Endothelial cell (in vitro differentiated cells): ENCODE measurements around the gene PHACTR2. TPM values are rescaled to one million over a fixed set of nuclear protein-coding genes. Genes with fewer than 3 reads are reported as not detected.
"Not testable (repeated sequence)": the region's sequence is repeated elsewhere in the genome, so short reads cannot be mapped to it uniquely, and the experiment has no call there.

ENCODE experiments used
- DNase-seq: peaks from one replicate; pipeline ENCODE4 v3.0.0; 2021; ENCODE audit warnings: low spot score
- H3K27ac Mint-ChIP-seq: one replicate; pipeline ENCODE4 v1.8.0; 2021; ENCODE audit warnings: mixed read lengths, inconsistent platforms; ENCODE audit not compliant: unreplicated experiment
- H3K27me3 Mint-ChIP-seq: one replicate; pipeline ENCODE4 v1.8.0; 2021; ENCODE audit warnings: mild to moderate bottlenecking, moderate library complexity, mixed read lengths, inconsistent platforms; ENCODE audit not compliant: unreplicated experiment
- H3K36me3 Mint-ChIP-seq: one replicate; pipeline ENCODE4 v1.8.0; 2021; ENCODE audit warnings: mild to moderate bottlenecking, low read depth, mixed read lengths, inconsistent platforms; ENCODE audit not compliant: unreplicated experiment
- H3K4me1 Mint-ChIP-seq: one replicate; pipeline ENCODE4 v1.8.0; 2021; ENCODE audit warnings: mild to moderate bottlenecking, mixed read lengths, inconsistent platforms; ENCODE audit not compliant: unreplicated experiment
- H3K4me3 Mint-ChIP-seq: one replicate; pipeline ENCODE4 v1.8.0; 2021; ENCODE audit warnings: mild to moderate bottlenecking, mixed read lengths, inconsistent platforms; ENCODE audit not compliant: unreplicated experiment
- H3K9me3 Mint-ChIP-seq: one replicate; pipeline ENCODE4 v1.8.0; 2021; ENCODE audit warnings: mixed read lengths, inconsistent platforms; ENCODE audit not compliant: unreplicated experiment
- CTCF ChIP-seq: fragments of 200-600 bp; sonication (generic); IDR thresholded peaks from one replicate; pipeline ENCODE4 v1.5.0; 2021; ENCODE audit warnings: antibody characterized with exemption; ENCODE audit not compliant: unreplicated experiment
- total RNA-seq: library from RNA; stranded (reverse); fragmentation: NEBNext Ultra II Directional; extraction: Animal tissue kit (Norgen Biotek cat#: 25700); gene quantifications from one replicate; pipeline ENCODE4 v1.2.1, GENCODE V29; 2021; ENCODE audit not compliant: unreplicated experiment

PHACTR2 gene
- total RNA-seq, 1 donor from 2014 or later: 181 TPM

GRCh38 chr6:143872201-143872600 lies 194.4 kb downstream of the PHACTR2 start:
- peaks cover 4% of the 10 kb centered on the region for H3K9me3 Mint-ChIP-seq
- no peaks in the 10 kb centered on the region for H3K4me1 Mint-ChIP-seq
- H3K27me3 Mint-ChIP-seq: no peaks in the 10 kb centered on the region
- H3K4me3 Mint-ChIP-seq: no peak overlapping the region
- no peak overlapping the region for H3K27ac Mint-ChIP-seq
- DNase-seq: no peak
- peaks cover 26% of the 10 kb centered on the region for H3K36me3 Mint-ChIP-seq
- TF ChIP-seq CTCF: no peak

- not testable (repeated sequence) for H3K4me3 Mint-ChIP-seq, H3K27ac Mint-ChIP-seq, H3K9me3 Mint-ChIP-seq
Measured at GRCh38 chr6:143873600-143873999, 195.8 kb downstream of the PHACTR2 start.

GRCh38 chr6:143874503-143874902 lies 196.7 kb downstream of the PHACTR2 start:
- H3K27ac Mint-ChIP-seq, H3K27me3 Mint-ChIP-seq, DNase-seq, H3K4me3 Mint-ChIP-seq, H3K4me1 Mint-ChIP-seq, H3K9me3 Mint-ChIP-seq: not testable (repeated sequence)
- peaks cover 26% of the 10 kb centered on the region for H3K36me3 Mint-ChIP-seq

More at GRCh38 chr6:143873600-143873999, 195.8 kb downstream of the PHACTR2 start:
- not testable (repeated sequence) for DNase-seq, H3K4me1 Mint-ChIP-seq, H3K27me3 Mint-ChIP-seq
- H3K36me3 Mint-ChIP-seq: peaks cover 26% of the 10 kb centered on the region

- Mint-ChIP-seq H3K4me1 (peaks cover 4% of the 10 kb centered on the region), H3K27ac (no peak overlapping the region), H3K36me3 (peaks cover 16% of the 10 kb centered on the region), H3K9me3 (no peaks in the 10 kb centered on the region), H3K4me3 (no peak overlapping the region), H3K27me3 (no peaks in the 10 kb centered on the region)
- TF ChIP-seq CTCF: no peak
- DNase-seq: no peak
Measured at GRCh38 chr6:143877584-143878271, 200.0 kb downstream of the PHACTR2 start.

GRCh38 chr6:143878272-143878760 lies 200.6 kb downstream of the PHACTR2 start:
- H3K9me3 Mint-ChIP-seq: no peaks in the 10 kb centered on the region
- peaks cover 16% of the 10 kb centered on the region for H3K36me3 Mint-ChIP-seq
- no peak for TF ChIP-seq CTCF
- H3K4me3 Mint-ChIP-seq: no peak overlapping the region
- H3K27ac Mint-ChIP-seq: no peak overlapping the region
- H3K4me1 Mint-ChIP-seq: peaks cover 8% of the 10 kb centered on the region
- H3K27me3 Mint-ChIP-seq: no peaks in the 10 kb centered on the region
- DNase-seq: no peak

GRCh38 chr6:143880412-143880811 lies 202.6 kb downstream of the PHACTR2 start:
- H3K4me1 Mint-ChIP-seq: peaks cover 9% of the 10 kb centered on the region
- no peaks in the 10 kb centered on the region for H3K27me3 Mint-ChIP-seq
- no peak for DNase-seq
- no peaks in the 10 kb centered on the region for H3K9me3 Mint-ChIP-seq
- H3K4me3 Mint-ChIP-seq: no peak overlapping the region
- peaks cover 10% of the 10 kb centered on the region for H3K36me3 Mint-ChIP-seq
- TF ChIP-seq CTCF: no peak
- H3K27ac Mint-ChIP-seq: no peak overlapping the region
